GM04504 (cell line): Measurements from ENCODE around the gene TDRKH.
"Not testable (repeated sequence)": the region's sequence is repeated elsewhere in the genome, so short reads cannot be mapped to it uniquely, and the experiment has no call there.

ENCODE experiments used
- DNase-seq: peaks from one replicate; pipeline ENCODE4 v3.0.0-alpha.2; 2012; ENCODE audit warnings: low read depth

The TDRKH gene

DNA sequence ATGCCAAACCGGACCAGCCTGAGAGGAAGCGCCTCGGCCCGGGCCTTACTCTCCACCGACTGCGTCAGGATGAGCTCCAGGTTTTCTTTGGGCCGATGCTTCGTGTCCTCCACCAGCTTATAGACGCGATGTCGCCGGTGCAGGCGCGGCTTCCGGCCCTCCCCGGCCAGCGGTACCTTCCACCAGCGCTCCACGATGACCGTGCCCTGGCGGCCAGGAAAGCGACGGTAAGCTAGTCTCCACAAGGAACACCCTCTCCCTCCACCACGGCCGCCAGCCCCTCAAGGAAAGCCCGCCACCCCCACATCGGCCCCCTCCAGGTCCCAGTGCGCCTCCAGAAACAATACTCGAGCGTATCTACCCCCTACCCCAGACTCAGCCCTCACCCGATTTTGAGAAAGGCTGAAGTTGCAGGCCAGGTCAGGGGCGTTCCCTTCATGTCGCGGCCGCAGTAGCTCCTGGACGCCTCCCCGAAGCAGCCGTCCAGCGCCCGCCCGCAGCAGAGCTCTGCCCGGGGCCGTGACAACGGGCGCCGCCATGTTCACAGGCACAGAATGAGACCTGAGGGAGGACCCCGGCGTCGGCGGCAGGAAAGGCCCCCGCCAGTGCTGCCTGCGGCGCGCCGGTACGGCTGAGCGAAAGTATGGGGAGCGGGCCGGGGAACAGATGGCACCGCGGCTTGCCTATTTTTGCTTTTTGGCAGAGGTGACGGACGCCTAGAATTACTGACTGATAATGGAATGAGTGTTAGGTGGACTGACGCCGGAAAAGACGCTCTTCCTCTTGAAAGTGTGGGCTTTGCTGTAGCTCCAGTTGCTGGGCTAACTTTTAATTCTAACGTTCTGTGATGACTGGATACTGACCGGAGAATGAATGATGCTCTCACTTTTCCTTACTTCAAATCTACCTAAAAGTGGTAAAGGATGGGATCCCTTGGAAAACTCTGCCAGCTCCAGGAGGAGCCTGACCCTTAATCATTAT lies 27.1 kb downstream of the TDRKH start, which contains the start of gene MRPL9:
Gene MRPL9, minus strand, starts transcription at position 556 of the 981 bp plus-strand sequence. Its CDS starts 17 bp downstream, at position 539.
- peak; percentile 55 for DNase-seq

DNA sequence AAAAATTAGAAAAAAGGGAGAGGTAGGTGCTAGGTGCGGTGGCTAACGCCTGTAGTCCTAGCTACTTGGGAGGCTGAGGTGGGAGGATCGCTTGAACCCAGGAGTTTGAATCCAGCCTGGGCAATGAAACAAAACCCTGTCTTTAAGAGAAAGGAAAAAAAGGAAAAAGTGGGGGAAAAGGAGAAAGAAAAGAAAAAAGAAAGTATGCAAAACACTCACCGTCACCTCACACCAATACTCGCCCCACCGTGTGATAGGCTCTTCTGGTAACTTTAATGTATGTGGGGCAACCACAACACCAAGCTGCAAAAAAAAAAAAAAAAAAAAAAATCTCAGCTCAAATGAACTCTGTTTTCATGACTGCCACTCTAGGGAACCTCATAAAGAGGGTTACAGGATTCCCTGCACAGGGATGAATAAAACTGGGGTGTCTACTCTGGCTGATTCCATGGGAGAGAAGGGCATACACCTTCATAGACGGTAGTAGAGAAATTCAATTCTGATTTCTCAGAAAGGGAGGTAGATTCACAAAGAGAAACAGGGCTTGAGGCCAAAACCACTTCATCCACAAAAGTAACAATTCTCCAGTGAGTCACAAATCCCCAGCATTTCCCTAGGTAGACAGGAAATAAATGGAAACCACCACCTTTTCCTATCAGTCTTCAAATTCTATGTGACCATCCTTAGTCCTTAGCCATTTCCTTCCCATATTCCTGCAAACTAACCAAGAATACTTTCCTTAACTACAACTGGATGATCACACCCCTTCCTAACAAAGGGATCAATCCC lies 29.5 kb downstream of the TDRKH start:
- DNase-seq = no peak

DNA sequence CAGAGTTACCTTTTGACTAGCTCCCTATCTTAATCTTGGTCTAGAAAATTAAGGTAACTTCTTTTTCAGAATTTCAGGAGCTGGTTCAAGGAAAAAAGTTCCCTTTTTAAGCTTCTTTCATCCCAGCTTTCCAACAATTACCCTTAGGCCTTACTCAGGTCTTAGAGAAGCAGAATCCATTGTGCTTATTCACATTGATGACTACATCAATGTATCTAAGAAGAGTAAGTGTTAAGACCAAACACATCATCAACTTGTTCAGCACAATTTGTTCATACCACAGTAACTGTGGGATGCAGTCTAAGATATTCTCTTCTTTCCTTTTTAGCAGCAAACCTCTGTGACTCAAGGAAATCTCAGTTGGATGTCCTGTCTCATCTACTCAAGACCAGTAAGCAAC lies 31.1 kb downstream of the TDRKH start:
- DNase-seq = no peak

DNA sequence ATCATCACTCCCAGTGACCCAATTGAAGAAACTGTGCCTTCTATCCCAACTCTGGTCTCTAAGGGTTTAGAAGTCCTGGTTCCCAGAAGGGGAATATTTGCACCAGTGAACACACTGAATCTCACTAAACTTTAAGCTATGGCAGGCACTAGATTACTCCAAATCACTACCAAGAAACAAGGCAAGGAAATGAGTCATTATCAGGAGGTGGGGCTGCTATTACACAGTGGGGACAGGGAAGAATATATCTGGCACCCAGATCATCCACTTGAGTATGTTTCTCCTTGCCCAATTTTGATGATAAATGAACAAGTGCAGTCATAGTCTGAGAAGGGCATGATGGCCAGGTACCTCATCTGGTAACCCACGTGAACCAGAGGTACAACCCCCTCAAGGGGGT lies 34.0 kb downstream of the TDRKH start:
- DNase-seq = peak; percentile 0

DNA sequence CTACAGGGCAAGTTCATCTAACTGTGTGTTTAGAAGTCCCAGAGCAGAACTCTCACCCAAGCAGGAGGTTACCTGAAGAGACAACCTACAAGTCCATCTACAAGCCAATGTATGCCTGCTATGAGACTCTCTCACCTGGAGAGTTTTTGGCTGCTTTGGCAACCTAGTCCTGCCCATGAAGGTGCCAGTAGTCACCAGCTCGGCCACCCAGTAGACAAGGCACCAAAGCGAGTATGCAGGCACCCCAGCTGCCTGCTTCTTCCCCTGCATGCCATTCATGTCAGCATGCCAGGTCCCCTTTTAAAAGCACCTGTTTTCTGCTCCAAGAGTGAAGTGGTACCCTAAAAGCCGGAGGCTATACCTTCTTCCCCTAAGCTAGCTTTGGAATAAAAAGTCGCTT lies 48.8 kb downstream of the TDRKH start:
- no peak for DNase-seq

DNA sequence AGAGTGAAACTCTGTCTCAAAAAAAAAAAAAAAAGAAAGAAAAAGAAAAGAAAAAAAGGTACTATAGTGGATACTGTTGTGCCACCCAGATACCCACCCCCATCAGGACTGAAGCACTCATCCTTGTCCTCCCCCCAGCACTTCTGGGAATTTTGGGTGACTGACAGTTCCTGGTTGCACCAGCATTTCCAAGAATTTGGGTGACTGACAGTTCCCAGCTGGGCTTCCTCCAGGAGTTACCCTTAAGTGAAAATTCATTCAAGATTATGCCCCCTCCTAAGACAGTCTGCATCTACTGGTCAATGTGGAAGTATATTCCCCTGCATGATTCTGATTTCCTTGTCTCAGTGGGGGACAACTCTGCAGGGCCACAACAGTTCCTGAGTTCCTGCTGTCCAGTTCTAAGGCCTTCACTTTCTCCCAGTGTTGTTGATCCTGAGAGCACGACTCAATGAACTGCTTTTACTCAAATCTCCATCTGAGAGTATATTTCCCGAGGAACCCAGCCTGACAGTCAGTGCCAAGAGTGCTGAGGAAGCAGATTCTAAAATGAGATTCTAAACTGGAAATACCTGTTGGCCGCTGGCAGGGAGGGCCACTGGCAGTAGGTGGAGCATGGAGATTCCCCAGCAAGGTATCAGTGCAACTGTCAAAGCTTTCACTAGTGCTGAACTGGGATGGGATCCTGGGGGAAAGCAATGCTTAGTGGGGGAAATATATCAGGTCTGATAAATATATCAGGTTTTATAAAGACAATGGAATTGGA lies 50.5 kb downstream of the TDRKH start:
- DNase-seq = no peak

DNA sequence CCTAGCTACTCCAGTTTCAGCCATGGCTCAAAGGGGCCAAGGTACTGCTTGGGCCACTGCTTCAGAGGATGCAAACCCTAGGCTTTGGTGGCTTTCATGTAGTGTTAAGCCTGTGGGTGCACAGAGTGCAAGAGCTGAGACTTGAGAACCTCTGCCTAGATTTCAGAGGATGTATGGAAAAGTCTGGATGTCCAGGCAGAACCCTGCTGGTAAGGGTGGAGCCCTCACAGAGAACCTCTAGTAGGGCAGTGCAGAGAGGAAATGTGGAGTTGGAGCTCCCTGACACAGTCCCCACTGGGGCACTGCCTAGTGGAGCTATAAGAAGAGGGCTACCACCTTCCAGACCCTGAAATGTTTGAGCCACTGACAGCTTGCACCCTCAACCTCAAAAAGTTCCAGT lies 52.8 kb downstream of the TDRKH start:
- no peak for DNase-seq

DNA sequence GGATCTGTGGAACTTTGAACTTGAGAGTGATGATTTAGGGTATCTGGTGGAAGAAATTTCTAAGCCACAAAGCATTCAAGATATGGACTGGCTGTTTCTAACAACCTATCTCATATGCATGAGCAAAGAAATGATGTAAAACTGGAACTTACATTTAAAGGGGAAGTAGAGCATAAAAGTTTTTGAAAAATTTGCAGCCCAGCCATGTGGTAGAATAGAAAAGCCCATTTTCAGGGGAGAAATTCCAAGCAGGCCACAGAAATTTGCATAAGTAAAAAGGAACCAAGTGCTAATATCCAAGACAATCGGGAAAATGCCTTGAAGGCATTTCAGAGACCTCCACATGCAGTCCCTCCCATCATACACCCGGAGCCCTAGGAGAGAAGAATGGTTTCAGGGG lies 53.3 kb downstream of the TDRKH start:
- DNase-seq = no peak

DNA sequence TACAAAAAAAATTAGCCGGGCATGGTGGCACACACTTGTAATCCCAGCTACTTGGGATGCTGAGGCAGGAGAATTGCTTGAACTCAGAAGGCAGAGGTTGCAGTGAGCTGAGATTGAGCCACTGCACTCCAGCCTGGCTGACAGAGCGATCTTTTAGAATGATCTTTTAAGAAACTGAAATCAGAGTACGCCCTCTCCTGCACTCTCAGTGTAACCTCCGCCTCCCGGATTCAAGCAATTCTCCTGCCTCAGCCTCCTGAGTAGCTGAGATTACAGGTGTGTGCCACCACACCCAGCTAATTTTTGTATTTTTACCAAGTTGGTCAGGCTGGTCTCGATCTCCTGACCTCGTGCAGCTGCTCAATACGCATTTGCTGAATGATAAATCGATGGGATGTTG lies 56.3 kb downstream of the TDRKH start:
- not testable (repeated sequence) for DNase-seq

DNA sequence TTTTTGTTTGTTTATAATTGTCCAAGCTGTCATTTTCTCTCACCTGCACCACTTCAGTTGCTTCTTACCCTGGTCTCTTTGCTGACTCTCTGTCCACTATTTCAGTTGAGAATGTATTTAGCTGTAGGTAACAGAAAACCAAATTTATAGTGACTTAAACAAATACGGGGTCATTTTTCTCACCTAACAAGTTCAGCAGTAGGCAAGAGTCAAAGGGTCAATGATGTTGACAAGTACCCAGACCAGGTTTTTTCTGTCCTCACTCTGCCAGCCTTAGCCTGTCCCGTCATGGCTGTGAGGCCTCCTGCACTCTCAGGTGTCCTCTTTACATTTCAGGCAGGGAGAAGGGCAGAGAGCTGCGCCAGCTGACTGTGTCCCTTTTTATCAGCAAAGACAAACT lies 57.2 kb downstream of the TDRKH start:
- DNase-seq = no peak

DNA sequence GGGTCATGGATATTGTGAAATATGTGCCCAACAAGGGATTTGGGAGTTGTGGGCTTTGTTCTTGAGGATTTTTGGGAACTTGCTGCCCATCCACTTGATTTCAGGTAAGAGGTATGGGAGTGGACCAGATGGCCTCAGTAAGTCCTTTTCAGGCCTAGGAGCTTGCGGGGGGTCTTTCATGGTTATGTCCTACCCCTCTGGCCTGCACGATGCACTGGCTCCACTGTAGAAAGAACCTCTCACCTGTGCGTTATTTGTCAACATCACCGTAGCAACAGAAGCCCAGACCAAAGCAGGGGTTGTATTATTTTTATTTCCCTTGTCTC lies 60.4 kb downstream of the TDRKH start:
- DNase-seq = no peak

DNA sequence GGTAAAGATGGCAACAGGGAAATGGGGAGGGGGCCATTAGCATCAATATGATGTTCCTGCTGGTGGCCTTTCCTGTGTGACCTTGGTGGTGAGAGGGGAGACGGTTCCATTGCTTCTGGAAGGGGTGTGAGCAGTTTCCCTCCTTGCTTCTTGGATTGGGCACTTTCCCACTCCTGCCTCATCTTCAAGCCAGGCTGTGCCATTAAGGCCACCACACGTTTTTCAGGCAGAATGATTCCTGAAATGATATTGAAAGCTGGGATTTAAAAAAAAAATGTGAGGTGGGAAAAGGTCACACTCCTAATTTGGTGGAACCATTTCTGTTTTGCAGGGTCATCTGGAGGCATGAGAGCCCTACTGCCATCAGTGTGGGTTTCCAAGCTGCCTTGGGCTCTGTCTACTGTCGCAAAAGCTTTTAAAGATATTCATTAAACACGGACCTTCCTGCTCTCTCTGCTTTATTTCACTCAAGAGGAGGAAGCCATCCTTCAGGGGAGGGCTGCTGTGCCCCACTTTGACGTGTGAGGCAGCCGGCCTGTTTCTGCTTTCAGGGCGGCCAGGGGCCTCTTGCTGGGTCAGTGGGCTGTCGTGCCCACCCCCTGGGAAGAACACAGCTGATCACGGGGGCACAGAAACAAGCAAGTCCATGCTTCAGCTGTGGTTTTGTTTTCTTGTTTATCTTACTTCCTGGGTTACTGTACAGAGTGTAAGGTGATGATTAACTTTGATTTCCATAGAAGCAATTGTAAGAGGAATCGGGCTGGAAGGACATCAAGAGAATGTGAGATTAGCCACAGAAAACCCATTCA lies 60.9 kb downstream of the TDRKH start:
- no peak for DNase-seq

DNA sequence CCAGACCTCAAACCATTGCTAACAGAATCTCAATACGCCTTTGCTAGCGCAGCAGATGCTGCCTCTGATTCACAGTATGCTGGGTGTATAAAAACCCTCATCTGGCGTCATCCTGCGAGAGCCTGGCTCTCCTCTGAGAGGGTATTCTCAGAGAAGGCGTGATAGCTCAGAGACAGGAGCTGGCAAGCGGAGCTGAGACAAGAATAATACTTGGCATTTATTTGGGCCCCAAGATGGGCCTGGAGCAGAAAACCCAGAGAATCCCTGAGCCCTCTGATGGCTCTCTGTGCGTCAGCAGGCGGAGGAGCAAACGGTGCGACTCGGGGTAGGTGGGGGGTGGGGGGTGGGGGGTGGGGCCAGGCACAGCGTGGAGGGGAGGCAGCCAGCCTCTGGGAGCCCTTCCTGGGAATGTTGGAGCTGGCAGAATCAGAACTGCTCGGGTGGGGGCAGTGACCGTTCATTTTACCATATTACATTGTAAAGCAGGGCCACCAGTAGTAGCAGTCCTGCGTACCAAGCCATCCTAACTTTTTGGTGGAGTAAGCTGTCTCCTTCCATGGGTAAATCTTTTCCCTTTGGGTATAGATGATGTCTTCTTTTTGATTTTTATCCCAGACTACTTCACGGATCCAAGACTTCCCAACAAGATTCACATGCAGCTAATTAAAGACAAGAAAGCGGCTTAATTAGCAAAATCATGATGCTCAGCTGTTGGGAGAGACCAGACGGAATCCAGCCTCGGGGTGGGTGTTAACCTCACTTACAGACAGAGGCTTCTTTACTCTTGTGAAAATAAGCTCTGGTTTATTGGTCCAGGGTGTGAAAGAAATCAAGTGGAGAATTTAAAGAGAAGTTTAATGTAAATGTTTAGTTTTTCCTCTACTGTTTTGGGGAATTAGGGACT lies 61.9 kb downstream of the TDRKH start:
- DNase-seq = peak; percentile 24

DNA sequence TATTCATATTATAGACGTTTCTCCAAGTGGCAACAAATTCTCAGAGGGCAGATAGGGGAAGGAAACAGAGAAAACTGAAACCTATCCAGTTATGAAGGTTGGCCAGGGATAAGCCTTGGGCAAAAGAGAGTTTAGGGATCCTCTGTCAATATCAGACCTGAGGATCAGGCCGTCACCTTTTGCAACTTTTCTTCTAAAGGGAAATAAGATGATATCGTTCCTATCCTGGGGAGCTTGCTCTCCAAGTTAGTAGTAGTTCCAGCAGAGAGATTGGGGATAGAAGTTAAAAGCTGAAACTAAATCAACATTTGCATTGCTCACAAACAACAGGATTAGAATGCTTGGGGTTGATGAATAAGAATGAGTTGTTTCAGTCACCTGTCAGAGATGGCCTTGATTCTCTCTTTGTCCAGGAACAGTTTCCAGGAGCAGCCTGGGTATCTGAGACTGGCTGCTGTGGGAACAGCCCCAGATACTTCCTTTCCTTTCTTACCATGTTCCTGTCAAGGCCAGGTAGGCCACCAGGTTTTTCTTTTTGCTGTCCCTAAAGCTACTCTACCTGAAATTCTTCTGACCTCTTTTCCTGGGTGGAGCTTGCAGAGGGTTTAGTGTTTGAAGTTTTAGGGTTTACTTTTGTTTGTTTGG lies 66.5 kb downstream of the TDRKH start:
- DNase-seq = no peak
